Heart left ventricle (tissue), 16 donors: ENCODE measurements around the gene AURKAIP1. TPM values are rescaled to one million over a fixed set of nuclear protein-coding genes. Genes with fewer than 3 reads are reported as not detected.
A peak's percentile ranks its signal among the peaks of the same experiment; 100 is the strongest.

Experiments used
- ATAC-seq, 4 donors: fragments of 200-7000 bp; cut with Tn5 transposase; one replicate each; pipeline ENCODE4 v1.9.1; 2020 to 2022; ENCODE audit warnings: moderate library complexity in 4 of 4, mild to moderate bottlenecking in 3 of 4, moderate number of reproducible peaks in 1 of 4
- DNase-seq, 5 donors: peaks; one replicate each; pipeline ENCODE4 v3.0.0-alpha.2; 2020
- H3K27ac ChIP-seq, 12 donors: fragments of 200-600 bp; sonication (generic) in 4 of 12; one replicate each; pipeline versions ENCODE4 v1.5.0 to v1.8.0; 2016 to 2022; ENCODE audit warnings: mild to moderate bottlenecking in 2 of 12
- H3K27me3 ChIP-seq, 9 donors: fragments of 200-600 bp; sonication (generic) in 2 of 9; one replicate each; pipeline versions ENCODE4 v1.5.1 to v1.8.0; 2016 to 2022; ENCODE audit warnings: mild to moderate bottlenecking in 3 of 9
- H3K36me3 ChIP-seq, 9 donors: fragments of 200-600 bp; sonication (generic) in 2 of 9; one replicate each; pipeline versions ENCODE4 v1.5.0 to v1.8.0; 2018 to 2022; ENCODE audit warnings: mild to moderate bottlenecking in 2 of 9
- H3K4me1 ChIP-seq, 12 donors: fragments of 200-600 bp; sonication (generic) in 4 of 12; one replicate each; pipeline versions ENCODE4 v1.5.0 to v1.8.0; 2016 to 2022; ENCODE audit warnings: mild to moderate bottlenecking in 3 of 12
- H3K4me3 ChIP-seq, 12 donors: fragments of 200-600 bp; sonication (generic) in 4 of 12; one replicate each; pipeline versions ENCODE4 v1.5.0 to v1.8.0; 2017 to 2022; ENCODE audit warnings: mild to moderate bottlenecking in 9 of 12, moderate library complexity in 4 of 12
- H3K9me3 ChIP-seq, 12 donors: fragments of 200-600 bp; sonication (generic) in 4 of 12; one replicate each; pipeline versions ENCODE4 v1.5.0 to v1.8.0; 2016 to 2022; ENCODE audit warnings: mild to moderate bottlenecking in 1 of 12
- POLR2A ChIP-seq, 2 donors: fragments of 450-650 bp; IDR thresholded peaks; one replicate each; pipeline ENCODE4 v1.6.1; 2017; ENCODE audit warnings: antibody characterized with exemption in 2 of 2, mild to moderate bottlenecking in 2 of 2, moderate library complexity in 2 of 2
- WGBS, 4 donors: extraction: QIAGEN DNeasy Blood & Tissue Kit in 2 of 4; methylation state at CpG; one replicate each; pipeline versions ENCODE4 v1.1.5 to v1.1.7; 2013 to 2018; 5-methylcytosine and 5-hydroxymethylcytosine counted together
- intact Hi-C, 10 donors: fragments of 100-400 bp; cut with DNase I; formaldehyde crosslinking; loops; one replicate each; pipeline versions ENCODE4 v1.11.1 to v1.14.2; 2022
- polyA plus RNA-seq, 2 donors: library from polyadenylated mRNA; stranded (reverse); fragments of 200-250 nt; gene quantifications; one replicate each; pipeline ENCODE4 v1.2.3, GENCODE V29; 2013
- total RNA-seq, 9 donors: library from RNA; depleted of rRNA in 2 of 9; stranded (reverse); fragments of >200 nt in 2 of 9; fragmentation: NEBNext Ultra II Directional in 3 of 9; extraction: Animal tissue kit (Norgen Biotek cat#: 25700) in 3 of 9; gene quantifications; one replicate each; pipeline versions ENCODE4 v1.1.0 to v1.2.4, GENCODE V29; 2016 to 2023
- TF ChIP-seq, protein P1 (sequence below), 12 donors: fragments of 200-600 bp; sonication (generic) in 4 of 12; IDR thresholded peaks; one replicate each; pipeline versions ENCODE4 v1.5.0 to v1.8.0; 2018 to 2022; ENCODE audit warnings: antibody characterized with exemption in 12 of 12, mild to moderate bottlenecking in 5 of 12
- donor health status: ischemic (EF 13 %, LVEDD 7.1; RV severe dilation, severe dysfunction).
- donor health status: healthy with polysubstance abuse.
- donor health status: DM: no; HTN: yes; CAD: no.
- donor health status: DM: no; HTN: no; CAD: no.
- donor health status: ischemic (EF 25% LVEDD 6.9; RV normal size, moderate dysfunction).
- donor health status: ischemic (EF 25% LVEDD 5.7; RV mildly dilated, moderate dysfunction).
- donor health status: healthy.
- donor health status: DM: yes; HTN: yes; CAD: no.
- donor health status: ischemic (EF 35%, LVEDD 5.7; RV mildly dilated, moderate dysfunction).
- donor health status: nonischemic (EF 11% LVEDD 7.7; RV severe dilation, severe dysfunction).
- donor health status: DM: yes; HTN: yes; CAD: no.
- donor health status: PGD.
- donor health status: ischemic (EF 29% LVEDD 5.4; RV normal size, mild dysfunction).
- donor health status: nonischemic (EF 23%, LVEDD 6.1; RV moderate dilation, normal function).

Gene AURKAIP1
- total and polyA plus RNA-seq, 11 donors, result 157 to 465 (median 192) TPM

DNA sequence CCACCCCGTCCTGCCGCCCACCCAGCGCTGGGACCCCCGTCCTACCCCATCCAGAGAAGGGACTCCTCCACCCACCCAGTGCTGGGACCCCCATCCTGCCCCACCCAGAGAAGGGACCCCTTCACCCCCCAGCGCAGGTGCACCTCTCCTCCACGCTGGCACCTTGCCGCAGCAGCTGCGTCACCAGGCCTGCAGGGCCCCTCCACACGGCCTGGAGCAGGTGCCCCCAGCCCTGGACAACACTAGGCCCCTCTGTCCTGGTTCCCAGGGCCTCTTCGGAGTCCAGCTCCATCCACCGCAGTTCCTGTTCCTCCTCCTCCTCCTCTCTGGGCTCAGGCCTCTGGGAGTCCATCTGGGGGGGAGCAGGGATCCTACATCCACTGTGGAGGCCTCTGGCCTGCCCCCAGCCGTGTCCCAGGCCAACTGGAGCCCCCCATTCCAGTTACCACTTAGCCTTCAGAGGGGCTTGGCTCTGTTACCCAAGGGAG lies 45.7 kb upstream of the AURKAIP1 start:
- intact Hi-C loops, result no loop called here
- no peak for TF ChIP-seq POLR2A (IDR thresholded peaks at IDR 0.05)
- TF ChIP-seq, protein P1, sequence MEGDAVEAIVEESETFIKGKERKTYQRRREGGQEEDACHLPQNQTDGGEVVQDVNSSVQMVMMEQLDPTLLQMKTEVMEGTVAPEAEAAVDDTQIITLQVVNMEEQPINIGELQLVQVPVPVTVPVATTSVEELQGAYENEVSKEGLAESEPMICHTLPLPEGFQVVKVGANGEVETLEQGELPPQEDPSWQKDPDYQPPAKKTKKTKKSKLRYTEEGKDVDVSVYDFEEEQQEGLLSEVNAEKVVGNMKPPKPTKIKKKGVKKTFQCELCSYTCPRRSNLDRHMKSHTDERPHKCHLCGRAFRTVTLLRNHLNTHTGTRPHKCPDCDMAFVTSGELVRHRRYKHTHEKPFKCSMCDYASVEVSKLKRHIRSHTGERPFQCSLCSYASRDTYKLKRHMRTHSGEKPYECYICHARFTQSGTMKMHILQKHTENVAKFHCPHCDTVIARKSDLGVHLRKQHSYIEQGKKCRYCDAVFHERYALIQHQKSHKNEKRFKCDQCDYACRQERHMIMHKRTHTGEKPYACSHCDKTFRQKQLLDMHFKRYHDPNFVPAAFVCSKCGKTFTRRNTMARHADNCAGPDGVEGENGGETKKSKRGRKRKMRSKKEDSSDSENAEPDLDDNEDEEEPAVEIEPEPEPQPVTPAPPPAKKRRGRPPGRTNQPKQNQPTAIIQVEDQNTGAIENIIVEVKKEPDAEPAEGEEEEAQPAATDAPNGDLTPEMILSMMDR (IDR thresholded peaks at IDR 0.05), result no peak
- no peaks in the 10 kb centered on the region for H3K9me3 ChIP-seq
- ATAC-seq (peak in 1 of 4 donors; percentile 12), DNase-seq (peak in 1 of 5 donors; percentile 58)
- peak overlapping the region in 2 of 12 donors; percentile 35 to 68 for H3K27ac ChIP-seq
- no peaks in the 10 kb centered on the region for H3K36me3 ChIP-seq
- peaks cover 0 to 25% (median 2%) of the 10 kb centered on the region in 12 donors for H3K4me1 ChIP-seq
- peak overlapping the region in 10 of 12 donors; percentile 24 to 63 (median 39) for H3K4me3 ChIP-seq
- peaks cover 0 to 10% (median 0%) of the 10 kb centered on the region in 9 donors for H3K27me3 ChIP-seq
- WGBS, 4 donors, result 72 to 95% (median 77%) methylated on average over 7 to 12 of the region's 12 CpGs

- peaks cover 0 to 10% (median 0%) of the 10 kb centered on the region in 9 donors for H3K27me3 ChIP-seq
- peak overlapping the region in 10 of 12 donors; percentile 35 to 63 (median 54) for H3K4me3 ChIP-seq
- intact Hi-C loops, result no loop called here
- peaks cover 0 to 25% (median 2%) of the 10 kb centered on the region in 12 donors for H3K4me1 ChIP-seq
- peak overlapping the region; percentile 27 to 79 (median 67) for H3K27ac ChIP-seq
- WGBS, 4 donors, result 10 to 19% (median 14%) methylated on average over 55 to 112 of the region's 112 CpGs
- TF ChIP-seq, protein P1 (IDR thresholded peaks at IDR 0.05), result peak in 3 of 12 donors; percentile 8 to 20 (median 10)
- no peak for TF ChIP-seq POLR2A (IDR thresholded peaks at IDR 0.05)
- ATAC-seq (peak in 3 of 4 donors; percentile 52 to 68 (median 64)), DNase-seq (peak in 3 of 5 donors; percentile 14 to 70 (median 42))
- H3K9me3 ChIP-seq, result no peaks in the 10 kb centered on the region
- H3K36me3 ChIP-seq, result no peaks in the 10 kb centered on the region
Observed at GRCh38 chr1:1419813-1420653, 45.0 kb upstream of the AURKAIP1 start.

DNA sequence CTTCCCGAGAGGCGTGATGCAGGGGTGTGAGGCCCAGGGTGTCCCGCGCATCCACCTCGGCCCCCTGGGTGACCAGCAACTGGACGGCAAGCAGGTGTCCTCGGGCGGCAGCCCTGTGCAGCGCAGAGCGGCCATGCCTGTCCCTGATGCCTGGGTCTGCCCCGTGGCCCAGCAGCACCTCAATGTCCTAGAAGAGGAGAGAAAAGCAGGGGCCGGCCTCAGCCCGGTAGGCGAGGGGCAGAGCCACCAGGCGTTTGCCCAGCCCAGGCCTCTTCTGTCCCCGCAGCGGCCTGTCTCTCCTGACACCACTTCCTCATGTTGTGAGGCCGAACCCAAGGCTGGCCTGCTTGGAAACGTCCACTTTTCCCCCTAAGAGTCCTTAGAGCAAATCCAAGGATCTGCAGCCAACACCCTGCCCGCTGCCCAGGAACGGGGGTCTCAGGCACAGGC lies 44.4 kb upstream of the AURKAIP1 start:
- DNase-seq (peak in 1 of 5 donors; percentile 55), ATAC-seq (peak in 3 of 4 donors; percentile 18 to 27 (median 25))
- WGBS, 4 donors, result 83 to 91% (median 85%) methylated on average over 19 to 21 of the region's 21 CpGs
- Histone ChIP-seq H3K9me3 (no peaks in the 10 kb centered on the region), H3K4me3 (peak overlapping the region in 10 of 12 donors; percentile 35 to 63 (median 54)), H3K27me3 (peaks cover 0 to 10% (median 0%) of the 10 kb centered on the region in 9 donors), H3K36me3 (no peaks in the 10 kb centered on the region), H3K27ac (peak overlapping the region; percentile 27 to 79 (median 67)), H3K4me1 (peaks cover 0 to 25% (median 2%) of the 10 kb centered on the region in 12 donors)
- intact Hi-C loops, result no loop called here
- TF ChIP-seq, protein P1 (IDR thresholded peaks at IDR 0.05), result no peak
- TF ChIP-seq POLR2A (IDR thresholded peaks at IDR 0.05), result no peak
